Stimulated activated naive CD8-positive, alpha-beta T cell treated with anti-CD3 and anti-CD28 coated beads, Interleukin-15, amount 100 ng/mL, for 72 hours (primary cell): ENCODE measurements around the gene FAM83G.
A peak's percentile ranks its signal among the peaks of the same experiment; 100 is the strongest.

Source experiments
- ATAC-seq: fragments of 150-1000 bp; cut with Tn5 transposase; 2 replicates; pipeline ENCODE4 v1.10.0; 2021; ENCODE audit warnings: mild to moderate bottlenecking, moderate library complexity
- DNase-seq, 2 donors: peaks; one replicate each; pipeline ENCODE4 v3.0.0; 2021 to 2022
- H3K27ac Mint-ChIP-seq, 2 donors: one replicate each; pipeline ENCODE4 v1.8.0; 2022; ENCODE audit warnings: mild to moderate bottlenecking in 2 of 2, mixed read lengths in 2 of 2, moderate library complexity in 2 of 2
- H3K27me3 Mint-ChIP-seq: one replicate; pipeline ENCODE4 v1.8.0; 2022; ENCODE audit warnings: mixed read lengths
- H3K4me1 Mint-ChIP-seq: one replicate; pipeline ENCODE4 v1.8.0; 2022; ENCODE audit warnings: mild to moderate bottlenecking, mixed read lengths
- H3K4me3 Mint-ChIP-seq, 2 donors: one replicate each; pipeline ENCODE4 v1.8.0; 2022; ENCODE audit warnings: mild to moderate bottlenecking in 2 of 2, mixed read lengths in 2 of 2, moderate library complexity in 1 of 2
- H3K9me3 Mint-ChIP-seq, 2 donors: one replicate each; pipeline ENCODE4 v1.8.0; 2022; ENCODE audit warnings: mixed read lengths in 2 of 2

FAM83G gene

GRCh38 chr17:18975597-18975996 is 29.0 kb downstream of the FAM83G start:
- Mint-ChIP-seq H3K27me3 (no peaks in the 10 kb centered on the region), H3K9me3 (no peaks in the 10 kb centered on the region), H3K27ac (no peak overlapping the region), H3K4me3 (no peak overlapping the region), H3K4me1 (peaks cover 12% of the 10 kb centered on the region)
- ATAC-seq (no peak), DNase-seq (no peak)

DNA sequence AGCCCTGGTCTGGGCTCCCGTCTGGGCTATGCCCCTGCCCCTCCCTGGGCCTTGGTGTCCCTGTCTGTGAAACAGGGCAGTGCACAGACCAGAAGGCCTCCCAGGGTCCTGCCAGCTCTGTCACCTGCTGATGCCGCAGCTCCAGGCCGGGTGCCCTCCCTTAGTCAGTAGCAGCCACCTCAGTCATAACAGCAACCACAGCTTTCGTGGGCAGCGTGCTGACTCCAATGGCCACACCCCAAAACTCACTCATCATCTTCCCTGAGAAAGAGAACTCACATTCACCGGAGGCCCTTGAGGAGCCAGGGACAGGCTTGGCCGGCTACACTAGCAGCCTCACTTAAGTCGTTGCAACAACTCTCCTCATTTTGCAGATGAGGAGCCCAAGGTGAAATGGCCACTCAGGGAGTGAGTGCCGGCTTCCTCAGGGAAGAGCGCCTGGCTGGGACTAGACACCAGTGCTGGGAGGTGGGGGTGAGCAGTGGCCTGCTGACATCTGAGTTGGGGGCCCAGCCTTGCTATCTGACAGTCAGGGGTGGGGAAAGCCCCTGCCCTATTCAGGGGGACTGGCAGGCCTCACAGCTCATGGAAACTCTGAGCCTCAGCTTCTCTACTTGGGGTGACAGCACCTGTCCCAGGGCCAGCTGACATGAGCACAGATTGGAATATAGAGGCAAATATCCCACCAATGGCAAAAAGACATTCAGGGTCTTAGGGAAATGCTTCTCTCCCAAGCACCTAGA is 30.0 kb downstream of the FAM83G start:
- DNase-seq (no peak), ATAC-seq (peak; percentile 66)
- peaks cover 20% of the 10 kb centered on the region for H3K4me1 Mint-ChIP-seq
- no peak overlapping the region for H3K27ac Mint-ChIP-seq
- no peaks in the 10 kb centered on the region for H3K9me3 Mint-ChIP-seq
- no peaks in the 10 kb centered on the region for H3K27me3 Mint-ChIP-seq
- H3K4me3 Mint-ChIP-seq = no peak overlapping the region

DNA sequence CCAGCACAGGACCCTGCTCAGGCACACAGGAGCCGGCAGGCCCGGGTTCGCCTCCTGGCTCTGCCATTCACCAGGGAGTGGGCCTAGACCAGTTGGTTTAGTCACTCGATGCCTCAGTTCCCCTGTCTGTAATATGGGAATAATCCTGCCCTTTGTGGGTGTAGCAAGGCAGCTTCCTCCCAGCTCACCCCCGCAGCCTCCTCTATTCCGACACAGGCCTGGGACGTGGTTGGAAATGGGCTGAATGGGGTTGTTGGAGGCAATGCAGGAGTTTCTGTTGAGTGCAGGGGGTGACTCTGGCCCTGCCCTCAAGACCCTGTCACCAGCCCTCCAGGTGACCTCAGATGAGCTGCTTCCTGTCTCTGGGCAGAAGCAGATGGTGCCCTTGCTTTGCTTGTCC is 32.8 kb downstream of the FAM83G start:
- Mint-ChIP-seq H3K9me3 (no peaks in the 10 kb centered on the region), H3K4me3 (no peak overlapping the region)
- no peak for ATAC-seq

GRCh38 chr17:18970582-18971480 is 33.7 kb downstream of the FAM83G start:
- Mint-ChIP-seq H3K27me3 (no peaks in the 10 kb centered on the region), H3K27ac (no peak overlapping the region), H3K4me1 (peaks cover 27% of the 10 kb centered on the region), H3K4me3 (no peak overlapping the region), H3K9me3 (no peaks in the 10 kb centered on the region)
- DNase-seq = no peak
- ATAC-seq = no peak

More for the DNA sequence above, 32.8 kb downstream of the FAM83G start:
- no peak for DNase-seq
- Mint-ChIP-seq H3K27ac (no peak overlapping the region), H3K27me3 (no peaks in the 10 kb centered on the region), H3K4me1 (peaks cover 27% of the 10 kb centered on the region)

- ATAC-seq (peak; percentile 13), DNase-seq (no peak)
- H3K4me1 Mint-ChIP-seq = peaks cover 16% of the 10 kb centered on the region
- H3K4me3 Mint-ChIP-seq = no peak overlapping the region
- H3K27me3 Mint-ChIP-seq = no peaks in the 10 kb centered on the region
- no peak overlapping the region for H3K27ac Mint-ChIP-seq
- H3K9me3 Mint-ChIP-seq = no peaks in the 10 kb centered on the region
These were observed 35.3 kb downstream of the FAM83G start for GRCh38 chr17:18968945-18969887.

- H3K27me3 Mint-ChIP-seq = no peaks in the 10 kb centered on the region
- H3K27ac Mint-ChIP-seq = no peak overlapping the region
- H3K4me3 Mint-ChIP-seq = no peak overlapping the region
- no peak for DNase-seq
- H3K9me3 Mint-ChIP-seq = no peaks in the 10 kb centered on the region
- no peak for ATAC-seq
- H3K4me1 Mint-ChIP-seq = peaks cover 15% of the 10 kb centered on the region
These were observed 36.2 kb downstream of the FAM83G start for GRCh38 chr17:18968345-18968744.

- no peak for DNase-seq
- no peak for ATAC-seq
- H3K27me3 Mint-ChIP-seq = no peaks in the 10 kb centered on the region
- peak overlapping the region in 1 of 2 donors; percentile 6 for H3K27ac Mint-ChIP-seq
- peaks cover 18% of the 10 kb centered on the region for H3K4me1 Mint-ChIP-seq
- no peaks in the 10 kb centered on the region for H3K9me3 Mint-ChIP-seq
- H3K4me3 Mint-ChIP-seq = no peak overlapping the region
These were observed 36.6 kb downstream of the FAM83G start for GRCh38 chr17:18967916-18968315.

DNA sequence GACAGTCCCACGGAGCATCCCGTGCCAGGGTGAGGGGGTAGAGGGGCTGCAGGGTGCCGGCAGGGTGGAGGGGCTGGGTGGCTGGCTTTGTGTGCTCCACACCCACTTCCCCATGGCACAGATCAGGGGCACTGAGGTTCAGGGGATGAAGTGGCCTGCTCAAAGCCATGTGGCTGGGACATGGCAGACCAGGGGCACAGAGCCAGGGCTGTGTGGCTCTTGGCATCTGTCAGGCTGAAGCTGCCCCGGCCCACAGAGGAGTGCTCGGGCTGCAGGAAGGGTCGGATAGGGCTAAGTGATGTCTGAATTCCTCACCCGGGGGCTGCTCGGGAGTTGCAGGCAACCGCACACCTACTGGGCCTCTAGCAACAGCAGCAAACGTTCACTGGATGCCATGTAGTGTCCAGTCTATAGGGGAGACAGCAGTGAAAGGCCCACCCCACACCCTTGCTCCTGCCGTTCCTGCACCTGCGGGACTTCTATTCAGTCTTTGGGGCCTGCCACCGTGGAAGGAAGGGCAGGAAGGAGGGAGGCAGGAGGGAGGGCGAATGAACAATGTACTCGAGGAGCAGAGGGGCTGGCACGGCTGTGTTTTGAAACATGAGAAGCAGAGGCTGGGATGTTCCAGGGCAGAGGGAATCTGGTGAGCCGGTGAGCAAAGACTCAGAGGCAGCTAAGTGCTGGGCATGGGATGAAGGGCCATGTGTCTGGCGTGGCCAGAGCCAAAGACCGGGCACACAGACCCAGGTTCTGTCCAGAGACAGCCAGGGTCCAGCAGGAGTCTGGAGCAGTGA is 37.5 kb downstream of the FAM83G start:
- no peak for ATAC-seq
- DNase-seq = no peak
- no peaks in the 10 kb centered on the region for H3K9me3 Mint-ChIP-seq
- no peak overlapping the region for H3K27ac Mint-ChIP-seq
- no peak overlapping the region for H3K4me3 Mint-ChIP-seq
- H3K27me3 Mint-ChIP-seq = no peaks in the 10 kb centered on the region
- H3K4me1 Mint-ChIP-seq = peaks cover 25% of the 10 kb centered on the region

- no peak overlapping the region for H3K4me3 Mint-ChIP-seq
- H3K27me3 Mint-ChIP-seq = no peaks in the 10 kb centered on the region
- peaks cover 39% of the 10 kb centered on the region for H3K4me1 Mint-ChIP-seq
- DNase-seq (no peak), ATAC-seq (no peak)
- no peak overlapping the region for H3K27ac Mint-ChIP-seq
- no peaks in the 10 kb centered on the region for H3K9me3 Mint-ChIP-seq
These were observed 38.9 kb downstream of the FAM83G start for GRCh38 chr17:18965530-18966236.

GRCh38 chr17:18964550-18964949 is 40.0 kb downstream of the FAM83G start:
- ATAC-seq (no peak), DNase-seq (no peak)
- H3K27me3 Mint-ChIP-seq = no peaks in the 10 kb centered on the region
- H3K27ac Mint-ChIP-seq = peak overlapping the region in 1 of 2 donors; percentile 34
- H3K4me3 Mint-ChIP-seq = no peak overlapping the region
- no peaks in the 10 kb centered on the region for H3K9me3 Mint-ChIP-seq
- peaks cover 33% of the 10 kb centered on the region for H3K4me1 Mint-ChIP-seq

- Mint-ChIP-seq H3K4me3 (no peak overlapping the region), H3K4me1 (peaks cover 30% of the 10 kb centered on the region), H3K27ac (no peak overlapping the region), H3K9me3 (no peaks in the 10 kb centered on the region), H3K27me3 (no peaks in the 10 kb centered on the region)
- no peak for ATAC-seq
- no peak for DNase-seq
These were observed 40.6 kb downstream of the FAM83G start for GRCh38 chr17:18964018-18964351.

DNA sequence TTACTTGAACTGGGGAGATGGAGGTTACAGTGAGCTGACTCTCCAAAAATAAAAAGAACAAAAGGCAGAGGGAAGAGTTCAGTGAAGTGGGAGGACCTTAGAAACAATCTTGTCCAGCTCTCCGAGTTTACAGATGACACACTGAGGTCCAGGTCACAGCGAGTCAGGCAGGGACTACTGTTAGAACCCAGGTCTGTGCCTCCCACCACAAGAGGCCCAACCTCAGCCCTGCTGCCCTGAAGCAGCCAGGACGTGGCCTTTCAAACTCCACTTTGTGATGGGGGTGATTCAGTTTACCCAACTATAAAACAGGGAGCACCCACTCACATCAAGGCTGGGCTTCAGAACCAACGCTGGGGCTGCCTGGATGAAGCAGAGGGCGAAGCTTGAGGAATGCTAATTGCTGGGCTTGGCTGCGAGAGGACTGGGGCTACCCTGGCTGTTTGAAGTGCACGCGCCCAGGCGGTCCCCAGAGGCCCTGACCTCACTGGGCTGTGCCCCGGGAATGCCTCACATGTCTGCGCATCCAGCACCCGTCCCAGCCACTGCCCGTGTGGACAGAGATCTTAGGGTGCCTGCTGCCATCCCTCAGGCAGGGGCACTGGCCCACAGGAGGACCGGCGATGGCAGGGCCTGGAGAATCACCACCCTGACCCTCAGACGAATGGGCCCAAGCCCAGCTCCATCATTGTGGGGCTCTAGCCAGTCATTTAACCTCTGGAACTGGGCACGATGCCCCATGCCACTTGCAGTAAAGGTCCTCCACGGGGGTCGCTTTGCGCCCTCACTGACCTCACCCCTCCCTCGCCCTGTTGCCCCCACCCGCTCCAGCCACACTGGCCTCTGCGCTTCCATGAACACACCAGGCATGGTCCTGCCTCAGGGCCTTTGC is 41.2 kb downstream of the FAM83G start:
- no peak for ATAC-seq
- Mint-ChIP-seq H3K4me1 (peaks cover 36% of the 10 kb centered on the region), H3K27ac (no peak overlapping the region), H3K4me3 (no peak overlapping the region), H3K9me3 (no peaks in the 10 kb centered on the region), H3K27me3 (no peaks in the 10 kb centered on the region)
- DNase-seq = no peak

DNA sequence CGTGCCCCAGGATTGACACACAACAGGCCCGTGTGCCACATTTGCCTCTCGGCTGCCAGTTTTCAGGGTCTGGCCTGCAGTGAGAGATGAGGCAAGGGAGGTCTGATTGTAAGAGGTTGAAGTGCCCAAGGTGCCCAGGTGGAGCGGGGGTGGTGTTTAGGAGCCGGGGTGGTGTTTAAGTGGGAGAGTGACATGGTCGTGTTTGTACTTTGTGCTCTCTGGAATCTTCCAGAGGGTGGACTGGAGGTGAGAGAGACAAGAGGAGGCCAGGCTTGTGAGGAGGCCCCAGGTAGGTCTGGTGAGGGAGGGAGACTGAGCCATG is 42.1 kb downstream of the FAM83G start:
- Mint-ChIP-seq H3K4me1 (peaks cover 36% of the 10 kb centered on the region), H3K4me3 (no peak overlapping the region), H3K27ac (no peak overlapping the region), H3K27me3 (no peaks in the 10 kb centered on the region), H3K9me3 (no peaks in the 10 kb centered on the region)
- no peak for ATAC-seq
- DNase-seq = no peak
